ENCODE results near the gene KRT2. TPM values are rescaled to one million over a fixed set of nuclear protein-coding genes. Genes with fewer than 3 reads are reported as not detected.

Gene KRT2
- total and polyA plus RNA-seq, 10 of the 15 experiments (the other 5 are each of a cell fraction or from before 2014, with no cell fraction given), result 0.08 to 0.12 TPM; not detected in 8

DNA sequence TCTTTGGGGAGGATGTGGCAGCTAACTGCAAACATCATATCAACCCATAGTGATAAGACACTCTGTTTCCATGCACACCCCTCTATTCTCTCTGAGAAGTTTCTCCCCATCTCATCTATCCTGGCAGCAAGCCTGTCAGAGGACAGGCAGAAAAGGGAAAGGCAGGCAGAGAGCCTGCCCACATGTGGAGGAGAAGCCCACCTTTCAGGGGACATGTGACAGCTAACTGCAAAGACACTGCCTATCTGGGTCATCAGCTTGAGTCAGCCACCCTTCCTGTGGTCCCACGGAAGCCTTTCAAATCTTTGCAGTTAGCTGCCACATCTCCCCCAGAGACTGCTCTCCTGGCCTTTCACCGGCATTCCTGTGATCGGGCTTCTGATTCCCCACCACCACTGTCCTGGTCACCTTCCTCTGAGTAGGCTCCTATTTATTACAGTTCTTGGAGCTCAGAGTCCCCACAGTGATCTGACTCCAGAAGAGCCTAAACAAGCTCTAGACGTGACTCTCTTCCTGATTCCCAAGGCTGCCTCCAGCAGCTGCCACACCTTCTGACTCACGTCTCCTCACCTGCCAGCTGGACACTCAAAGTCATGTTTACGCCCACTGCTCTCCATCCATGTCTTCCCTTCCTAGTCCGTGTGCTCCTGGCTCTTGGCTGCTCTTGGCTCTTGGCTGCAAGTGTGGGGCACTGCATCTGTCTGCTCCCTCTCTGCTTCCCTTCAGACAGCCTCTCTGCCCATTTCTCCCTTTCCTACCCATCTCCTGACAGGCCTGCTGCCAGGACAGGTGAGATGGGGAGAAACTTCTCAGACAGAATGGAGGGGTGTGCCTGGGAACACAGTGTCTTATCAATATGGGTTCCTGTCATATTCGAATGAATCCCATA lies 35.7 kb upstream of the KRT2 start (continued):
- TF ChIP-seq, protein P1, sequence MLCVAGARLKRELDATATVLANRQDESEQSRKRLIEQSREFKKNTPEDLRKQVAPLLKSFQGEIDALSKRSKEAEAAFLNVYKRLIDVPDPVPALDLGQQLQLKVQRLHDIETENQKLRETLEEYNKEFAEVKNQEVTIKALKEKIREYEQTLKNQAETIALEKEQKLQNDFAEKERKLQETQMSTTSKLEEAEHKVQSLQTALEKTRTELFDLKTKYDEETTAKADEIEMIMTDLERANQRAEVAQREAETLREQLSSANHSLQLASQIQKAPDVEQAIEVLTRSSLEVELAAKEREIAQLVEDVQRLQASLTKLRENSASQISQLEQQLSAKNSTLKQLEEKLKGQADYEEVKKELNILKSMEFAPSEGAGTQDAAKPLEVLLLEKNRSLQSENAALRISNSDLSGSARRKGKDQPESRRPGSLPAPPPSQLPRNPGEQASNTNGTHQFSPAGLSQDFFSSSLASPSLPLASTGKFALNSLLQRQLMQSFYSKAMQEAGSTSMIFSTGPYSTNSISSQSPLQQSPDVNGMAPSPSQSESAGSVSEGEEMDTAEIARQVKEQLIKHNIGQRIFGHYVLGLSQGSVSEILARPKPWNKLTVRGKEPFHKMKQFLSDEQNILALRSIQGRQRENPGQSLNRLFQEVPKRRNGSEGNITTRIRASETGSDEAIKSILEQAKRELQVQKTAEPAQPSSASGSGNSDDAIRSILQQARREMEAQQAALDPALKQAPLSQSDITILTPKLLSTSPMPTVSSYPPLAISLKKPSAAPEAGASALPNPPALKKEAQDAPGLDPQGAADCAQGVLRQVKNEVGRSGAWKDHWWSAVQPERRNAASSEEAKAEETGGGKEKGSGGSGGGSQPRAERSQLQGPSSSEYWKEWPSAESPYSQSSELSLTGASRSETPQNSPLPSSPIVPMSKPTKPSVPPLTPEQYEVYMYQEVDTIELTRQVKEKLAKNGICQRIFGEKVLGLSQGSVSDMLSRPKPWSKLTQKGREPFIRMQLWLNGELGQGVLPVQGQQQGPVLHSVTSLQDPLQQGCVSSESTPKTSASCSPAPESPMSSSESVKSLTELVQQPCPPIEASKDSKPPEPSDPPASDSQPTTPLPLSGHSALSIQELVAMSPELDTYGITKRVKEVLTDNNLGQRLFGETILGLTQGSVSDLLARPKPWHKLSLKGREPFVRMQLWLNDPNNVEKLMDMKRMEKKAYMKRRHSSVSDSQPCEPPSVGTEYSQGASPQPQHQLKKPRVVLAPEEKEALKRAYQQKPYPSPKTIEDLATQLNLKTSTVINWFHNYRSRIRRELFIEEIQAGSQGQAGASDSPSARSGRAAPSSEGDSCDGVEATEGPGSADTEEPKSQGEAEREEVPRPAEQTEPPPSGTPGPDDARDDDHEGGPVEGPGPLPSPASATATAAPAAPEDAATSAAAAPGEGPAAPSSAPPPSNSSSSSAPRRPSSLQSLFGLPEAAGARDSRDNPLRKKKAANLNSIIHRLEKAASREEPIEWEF (IDR thresholded peaks at IDR 0.05; ENCODE audit: insufficient replicate concordance, low read depth, low read length), result no peak
- TF ChIP-seq ATF7 (IDR thresholded peaks at IDR 0.05; ENCODE audit: low read depth) (no peak), NBN (IDR thresholded peaks at IDR 0.05) (no peak), SMAD5 (IDR thresholded peaks at IDR 0.05; ENCODE audit: low read depth) (no peak), CEBPB (IDR thresholded peaks at IDR 0.05; ENCODE audit: borderline replicate concordance in 1 of 2, low read depth in 2 of 2, low read length in 2 of 2) (no peak)
- TF ChIP-seq, protein P2, sequence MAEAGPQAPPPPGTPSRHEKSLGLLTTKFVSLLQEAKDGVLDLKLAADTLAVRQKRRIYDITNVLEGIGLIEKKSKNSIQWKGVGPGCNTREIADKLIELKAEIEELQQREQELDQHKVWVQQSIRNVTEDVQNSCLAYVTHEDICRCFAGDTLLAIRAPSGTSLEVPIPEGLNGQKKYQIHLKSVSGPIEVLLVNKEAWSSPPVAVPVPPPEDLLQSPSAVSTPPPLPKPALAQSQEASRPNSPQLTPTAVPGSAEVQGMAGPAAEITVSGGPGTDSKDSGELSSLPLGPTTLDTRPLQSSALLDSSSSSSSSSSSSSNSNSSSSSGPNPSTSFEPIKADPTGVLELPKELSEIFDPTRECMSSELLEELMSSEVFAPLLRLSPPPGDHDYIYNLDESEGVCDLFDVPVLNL (IDR thresholded peaks at IDR 0.05; ENCODE audit: low read depth, low read length), result no peak
- TF ChIP-seq, protein P3, sequence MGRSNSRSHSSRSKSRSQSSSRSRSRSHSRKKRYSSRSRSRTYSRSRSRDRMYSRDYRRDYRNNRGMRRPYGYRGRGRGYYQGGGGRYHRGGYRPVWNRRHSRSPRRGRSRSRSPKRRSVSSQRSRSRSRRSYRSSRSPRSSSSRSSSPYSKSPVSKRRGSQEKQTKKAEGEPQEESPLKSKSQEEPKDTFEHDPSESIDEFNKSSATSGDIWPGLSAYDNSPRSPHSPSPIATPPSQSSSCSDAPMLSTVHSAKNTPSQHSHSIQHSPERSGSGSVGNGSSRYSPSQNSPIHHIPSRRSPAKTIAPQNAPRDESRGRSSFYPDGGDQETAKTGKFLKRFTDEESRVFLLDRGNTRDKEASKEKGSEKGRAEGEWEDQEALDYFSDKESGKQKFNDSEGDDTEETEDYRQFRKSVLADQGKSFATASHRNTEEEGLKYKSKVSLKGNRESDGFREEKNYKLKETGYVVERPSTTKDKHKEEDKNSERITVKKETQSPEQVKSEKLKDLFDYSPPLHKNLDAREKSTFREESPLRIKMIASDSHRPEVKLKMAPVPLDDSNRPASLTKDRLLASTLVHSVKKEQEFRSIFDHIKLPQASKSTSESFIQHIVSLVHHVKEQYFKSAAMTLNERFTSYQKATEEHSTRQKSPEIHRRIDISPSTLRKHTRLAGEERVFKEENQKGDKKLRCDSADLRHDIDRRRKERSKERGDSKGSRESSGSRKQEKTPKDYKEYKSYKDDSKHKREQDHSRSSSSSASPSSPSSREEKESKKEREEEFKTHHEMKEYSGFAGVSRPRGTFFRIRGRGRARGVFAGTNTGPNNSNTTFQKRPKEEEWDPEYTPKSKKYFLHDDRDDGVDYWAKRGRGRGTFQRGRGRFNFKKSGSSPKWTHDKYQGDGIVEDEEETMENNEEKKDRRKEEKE (IDR thresholded peaks at IDR 0.05), result no peak

Measured in GM12878 (cell line).